CD4-positive, CD25-positive, alpha-beta regulatory T cell (primary cell): ENCODE data around the gene HES7. TPM values are rescaled to one million over a fixed set of nuclear protein-coding genes. Genes with fewer than 3 reads are reported as not detected.
A peak's percentile ranks its signal among the peaks of the same experiment; 100 is the strongest.

Experiments
- ATAC-seq, 2 donors: fragments of 150-1000 bp; cut with Tn5 transposase; one replicate each; pipeline ENCODE4 v1.10.0; 2021; ENCODE audit warnings: low read depth in 2 of 2, moderate number of reproducible peaks in 2 of 2, moderate library complexity in 1 of 2
- DNase-seq, 3 donors: peaks; one replicate each; pipeline versions ENCODE4 v3.0.0 to v3.0.0-alpha.2; 2012 to 2022; ENCODE audit warnings: mixed read lengths in 1 of 3
- H3K27ac ChIP-seq: one replicate; pipeline ENCODE4 v1.7.0; 2013; ENCODE audit warnings: mild to moderate bottlenecking, low read length; ENCODE audit not compliant: insufficient read depth, poor library complexity, severe bottlenecking
- H3K27me3 ChIP-seq: one replicate; pipeline ENCODE4 v1.7.0; 2013; ENCODE audit warnings: low read length; ENCODE audit not compliant: control insufficient read depth, insufficient read depth
- H3K36me3 ChIP-seq: one replicate; pipeline ENCODE4 v1.7.0; 2013; ENCODE audit warnings: mild to moderate bottlenecking, low read length, moderate library complexity; ENCODE audit not compliant: control insufficient read depth, insufficient read depth
- H3K4me1 ChIP-seq: 2 replicates; pipeline ENCODE4 v1.7.0; 2013; ENCODE audit warnings: mild to moderate bottlenecking, low read length; ENCODE audit not compliant: insufficient read depth, control insufficient read depth, poor library complexity, severe bottlenecking
- H3K4me3 ChIP-seq: one replicate; pipeline ENCODE4 v1.7.0; 2013; ENCODE audit warnings: low read depth, mild to moderate bottlenecking, low read length, moderate library complexity
- H3K9me3 ChIP-seq, 2 experiments: 1 replicate in 1 of 2; 2 replicates in 1 of 2; pipeline ENCODE4 v1.7.0; 2013; ENCODE audit warnings: low read length in 2 of 2, mild to moderate bottlenecking in 1 of 2, moderate library complexity in 1 of 2; ENCODE audit not compliant: control insufficient read depth in 2 of 2
- H3K27ac Mint-ChIP-seq, 3 donors: one replicate each; pipeline ENCODE4 v1.8.0; 2020 to 2022; ENCODE audit warnings: mild to moderate bottlenecking in 3 of 3, mixed read lengths in 3 of 3, moderate library complexity in 2 of 3
- H3K27me3 Mint-ChIP-seq: one replicate; pipeline ENCODE4 v1.8.0; 2022; ENCODE audit warnings: mild to moderate bottlenecking, mixed read lengths
- H3K36me3 Mint-ChIP-seq: one replicate; pipeline ENCODE4 v1.8.0; 2020; ENCODE audit warnings: mixed read lengths
- H3K4me1 Mint-ChIP-seq, 4 donors: one replicate each; pipeline ENCODE4 v1.8.0; 2020 to 2022; ENCODE audit warnings: mixed read lengths in 4 of 4, mild to moderate bottlenecking in 1 of 4
- H3K4me3 Mint-ChIP-seq, 4 donors: one replicate each; pipeline ENCODE4 v1.8.0; 2020 to 2022; ENCODE audit warnings: mild to moderate bottlenecking in 4 of 4, mixed read lengths in 4 of 4, moderate library complexity in 3 of 4
- H3K9me3 Mint-ChIP-seq, 7 donors: one replicate each; pipeline ENCODE4 v1.8.0; 2020 to 2022; ENCODE audit warnings: mixed read lengths in 7 of 7, mild to moderate bottlenecking in 3 of 7, moderate library complexity in 2 of 7
- polyA plus RNA-seq, 4 donors: library from polyadenylated mRNA; unstranded; fragments of 300-500 nt; fragmentation: Illumina TruSeq; gene quantifications; one replicate each; pipeline ENCODE4 v1.2.3, GENCODE V29; 2021
- total RNA-seq: library from RNA; stranded (reverse); gene quantifications from one replicate; pipeline ENCODE4 v1.2.3, GENCODE V29; 2022

HES7 gene
- total and polyA plus RNA-seq, 5 donors from 2014 or later = not detected

- no peaks in the 10 kb centered on the region for H3K9me3 ChIP-seq
- peaks cover 17 to 40% (median 33%) of the 10 kb centered on the region in 4 donors for H3K4me1 Mint-ChIP-seq
- peaks cover 40% of the 10 kb centered on the region for H3K4me1 ChIP-seq
- H3K9me3 Mint-ChIP-seq = peaks cover 0 to 17% (median 0%) of the 10 kb centered on the region in 7 donors
- no peak for DNase-seq
- H3K4me3 ChIP-seq = no peak overlapping the region
- H3K4me3 Mint-ChIP-seq = peak overlapping the region in 2 of 4 donors; percentile 7 to 26
- no peaks in the 10 kb centered on the region for H3K36me3 Mint-ChIP-seq
- H3K27me3 ChIP-seq = peaks cover 7% of the 10 kb centered on the region
- no peaks in the 10 kb centered on the region for H3K36me3 ChIP-seq
- H3K27ac Mint-ChIP-seq = no peak overlapping the region
- H3K27me3 Mint-ChIP-seq = peaks cover 63% of the 10 kb centered on the region
- no peak for ATAC-seq
- H3K27ac ChIP-seq = no peak overlapping the region
Observed at GRCh38 chr17:8128125-8128784, 4.3 kb upstream of the HES7 start.

GRCh38 chr17:8126491-8127066 lies 2.7 kb upstream of the HES7 start:
- peaks cover 61% of the 10 kb centered on the region for H3K27me3 Mint-ChIP-seq
- peaks cover 17 to 53% (median 38%) of the 10 kb centered on the region in 4 donors for H3K4me1 Mint-ChIP-seq
- no peaks in the 10 kb centered on the region for H3K9me3 ChIP-seq
- peak overlapping the region; percentile 89 to 98 (median 93) for H3K4me3 Mint-ChIP-seq
- H3K36me3 ChIP-seq = no peaks in the 10 kb centered on the region
- H3K4me3 ChIP-seq = peak overlapping the region; percentile 80
- H3K27ac ChIP-seq = no peak overlapping the region
- H3K27ac Mint-ChIP-seq = peak overlapping the region; percentile 83 to 96 (median 91)
- peaks cover 7% of the 10 kb centered on the region for H3K27me3 ChIP-seq
- DNase-seq (peak in 2 of 3 donors; percentile 43 to 53), ATAC-seq (peak; percentile 19 to 20)
- H3K9me3 Mint-ChIP-seq = peaks cover 0 to 17% (median 0%) of the 10 kb centered on the region in 7 donors
- peaks cover 57% of the 10 kb centered on the region for H3K4me1 ChIP-seq
- no peaks in the 10 kb centered on the region for H3K36me3 Mint-ChIP-seq

DNA sequence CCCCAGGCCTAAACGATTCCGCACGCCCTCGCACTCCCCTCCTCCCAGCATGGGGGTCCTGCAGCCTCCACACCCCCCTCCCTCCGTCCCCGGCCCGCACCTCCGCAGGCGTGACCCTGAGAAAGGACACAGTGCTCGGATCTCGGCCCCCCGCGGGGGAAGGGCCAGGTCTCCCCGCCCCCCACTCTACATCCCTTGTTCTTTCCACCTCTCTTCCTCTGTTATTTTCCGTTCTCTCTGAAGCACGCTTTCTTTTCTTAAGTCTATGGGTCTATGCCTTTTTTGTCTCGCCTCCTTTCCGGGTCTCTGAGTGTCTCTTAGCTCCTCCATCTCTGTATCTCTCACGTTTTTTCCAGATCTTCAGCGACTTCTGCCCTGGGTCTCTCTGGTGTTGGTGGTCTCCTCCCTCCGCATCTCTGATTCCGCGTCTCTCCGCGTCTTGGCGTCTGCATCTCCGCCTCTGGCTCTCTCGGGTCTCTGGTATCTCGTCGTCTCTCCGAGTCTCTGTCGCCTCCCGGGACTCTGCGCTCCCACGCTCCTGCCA lies 2.1 kb upstream of the HES7 start:
- peak overlapping the region; percentile 89 to 98 (median 93) for H3K4me3 Mint-ChIP-seq
- H3K27ac ChIP-seq = no peak overlapping the region
- peaks cover 17 to 55% (median 41%) of the 10 kb centered on the region in 4 donors for H3K4me1 Mint-ChIP-seq
- peaks cover 0 to 17% (median 0%) of the 10 kb centered on the region in 7 donors for H3K9me3 Mint-ChIP-seq
- ATAC-seq = peak in 1 of 2 donors; percentile 7
- peaks cover 64% of the 10 kb centered on the region for H3K27me3 Mint-ChIP-seq
- H3K27me3 ChIP-seq = peaks cover 7% of the 10 kb centered on the region
- H3K4me1 ChIP-seq = peaks cover 63% of the 10 kb centered on the region
- H3K27ac Mint-ChIP-seq = peak overlapping the region; percentile 90 to 99 (median 91)
- H3K36me3 ChIP-seq = no peaks in the 10 kb centered on the region
- H3K9me3 ChIP-seq = no peaks in the 10 kb centered on the region
- peak in 1 of 3 donors; percentile 28 for DNase-seq
- H3K36me3 Mint-ChIP-seq = no peaks in the 10 kb centered on the region
- peak overlapping the region; percentile 80 for H3K4me3 ChIP-seq

DNA sequence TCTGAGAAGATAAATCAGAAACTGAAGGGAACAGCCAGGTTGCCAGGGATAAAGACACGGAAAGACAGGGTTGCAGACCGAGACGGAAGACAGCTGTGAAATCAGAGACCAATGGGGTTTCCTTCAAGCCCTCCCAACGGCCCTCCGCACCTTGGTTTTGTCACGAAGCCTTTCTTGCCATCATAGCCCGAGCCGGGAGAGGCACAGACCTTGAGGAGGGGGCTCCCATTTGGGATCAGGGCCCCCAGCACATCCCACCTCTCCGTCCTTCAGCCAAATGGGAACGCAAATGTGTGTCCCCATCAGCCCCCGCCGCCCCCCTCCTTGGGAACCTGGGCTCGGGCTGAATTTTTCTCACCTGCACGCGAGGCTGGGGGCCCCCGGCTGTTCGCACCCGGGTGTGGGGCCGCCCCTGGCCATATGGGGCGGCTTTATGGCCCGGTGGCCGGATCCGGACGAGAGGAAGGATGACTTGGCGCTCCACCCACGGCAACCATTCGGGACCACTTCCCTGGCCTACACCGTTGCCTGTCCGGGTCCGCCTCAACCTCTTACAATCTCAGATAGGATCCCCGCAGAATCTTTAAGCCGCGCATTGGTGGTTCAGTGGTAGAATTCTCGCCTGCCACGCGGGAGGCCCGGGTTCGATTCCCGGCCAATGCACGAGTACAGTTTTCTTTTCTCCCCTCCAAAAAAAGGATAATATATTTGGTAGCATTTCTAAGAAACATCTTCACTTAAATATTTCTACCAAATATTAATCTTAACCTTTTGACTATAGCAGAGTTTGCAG lies 1.4 kb upstream of the HES7 start:
- no peaks in the 10 kb centered on the region for H3K36me3 Mint-ChIP-seq
- Histone ChIP-seq H3K27ac (no peak overlapping the region), H3K27me3 (peaks cover 7% of the 10 kb centered on the region)

GRCh38 chr17:8124350-8125153 lies 646 bp upstream of the HES7 start:
- Mint-ChIP-seq H3K9me3 (peaks cover 0 to 19% (median 0%) of the 10 kb centered on the region in 7 donors), H3K27me3 (peaks cover 70% of the 10 kb centered on the region), H3K27ac (peak overlapping the region; percentile 91 to 99 (median 93)), H3K36me3 (peaks cover 1% of the 10 kb centered on the region), H3K4me1 (peaks cover 28 to 70% (median 52%) of the 10 kb centered on the region in 4 donors), H3K4me3 (peak overlapping the region; percentile 89 to 98 (median 93))
- Histone ChIP-seq H3K4me1 (peaks cover 72% of the 10 kb centered on the region), H3K36me3 (no peaks in the 10 kb centered on the region), H3K9me3 (no peaks in the 10 kb centered on the region), H3K27ac (no peak overlapping the region), H3K4me3 (peak overlapping the region; percentile 75), H3K27me3 (peaks cover 7% of the 10 kb centered on the region)
- ATAC-seq (no peak), DNase-seq (peak in 1 of 3 donors; percentile 30)

More for the DNA sequence above, 1.4 kb upstream of the HES7 start:
- Mint-ChIP-seq H3K4me1 (peaks cover 20 to 62% (median 47%) of the 10 kb centered on the region in 4 donors), H3K27ac (peak overlapping the region; percentile 91 to 99 (median 93)), H3K27me3 (peaks cover 70% of the 10 kb centered on the region), H3K9me3 (peaks cover 0 to 17% (median 0%) of the 10 kb centered on the region in 7 donors), H3K4me3 (peak overlapping the region; percentile 89 to 98 (median 93))
- peak; percentile 50 for ATAC-seq
- Histone ChIP-seq H3K36me3 (no peaks in the 10 kb centered on the region), H3K9me3 (no peaks in the 10 kb centered on the region), H3K4me3 (peak overlapping the region; percentile 80), H3K4me1 (peaks cover 69% of the 10 kb centered on the region)
- peak; percentile 78 to 87 (median 78) for DNase-seq

- peaks cover 0 to 23% (median 0%) of the 10 kb centered on the region in 7 donors for H3K9me3 Mint-ChIP-seq
- Histone ChIP-seq H3K9me3 (no peaks in the 10 kb centered on the region), H3K36me3 (no peaks in the 10 kb centered on the region), H3K4me1 (peaks cover 82% of the 10 kb centered on the region), H3K27me3 (peaks cover 7% of the 10 kb centered on the region), H3K27ac (no peak overlapping the region), H3K4me3 (peak overlapping the region; percentile 51)
- peak overlapping the region; percentile 89 to 98 (median 93) for H3K4me3 Mint-ChIP-seq
- H3K4me1 Mint-ChIP-seq = peaks cover 34 to 82% (median 64%) of the 10 kb centered on the region in 4 donors
- peaks cover 76% of the 10 kb centered on the region for H3K27me3 Mint-ChIP-seq
- H3K36me3 Mint-ChIP-seq = peaks cover 7% of the 10 kb centered on the region
- H3K27ac Mint-ChIP-seq = peak overlapping the region in 2 of 3 donors; percentile 67 to 93
- ATAC-seq (no peak), DNase-seq (peak in 2 of 3 donors; percentile 54 to 61)
Observed at GRCh38 chr17:8122924-8123694, 797 bp downstream of the HES7 start.
